ENCODE measurements around the gene ENTREP3. TPM values are rescaled to one million over a fixed set of nuclear protein-coding genes. Genes with fewer than 3 reads are reported as not detected.

The ENTREP3 gene
- total RNA-seq, 1 donor from 2014 or later, result 55.7 TPM

- Mint-ChIP-seq H3K36me3 (peaks cover 2% of the 10 kb centered on the region), H3K4me3 (no peak overlapping the region), H3K27me3 (no peaks in the 10 kb centered on the region), H3K4me1 (ENCODE audit: unreplicated experiment) (peaks cover 17% of the 10 kb centered on the region), H3K9me3 (no peaks in the 10 kb centered on the region), H3K27ac (no peak overlapping the region)
- DNase-seq (ENCODE audit: extremely low spot score, unreplicated experiment), result no peak
- TF ChIP-seq, protein P1, sequence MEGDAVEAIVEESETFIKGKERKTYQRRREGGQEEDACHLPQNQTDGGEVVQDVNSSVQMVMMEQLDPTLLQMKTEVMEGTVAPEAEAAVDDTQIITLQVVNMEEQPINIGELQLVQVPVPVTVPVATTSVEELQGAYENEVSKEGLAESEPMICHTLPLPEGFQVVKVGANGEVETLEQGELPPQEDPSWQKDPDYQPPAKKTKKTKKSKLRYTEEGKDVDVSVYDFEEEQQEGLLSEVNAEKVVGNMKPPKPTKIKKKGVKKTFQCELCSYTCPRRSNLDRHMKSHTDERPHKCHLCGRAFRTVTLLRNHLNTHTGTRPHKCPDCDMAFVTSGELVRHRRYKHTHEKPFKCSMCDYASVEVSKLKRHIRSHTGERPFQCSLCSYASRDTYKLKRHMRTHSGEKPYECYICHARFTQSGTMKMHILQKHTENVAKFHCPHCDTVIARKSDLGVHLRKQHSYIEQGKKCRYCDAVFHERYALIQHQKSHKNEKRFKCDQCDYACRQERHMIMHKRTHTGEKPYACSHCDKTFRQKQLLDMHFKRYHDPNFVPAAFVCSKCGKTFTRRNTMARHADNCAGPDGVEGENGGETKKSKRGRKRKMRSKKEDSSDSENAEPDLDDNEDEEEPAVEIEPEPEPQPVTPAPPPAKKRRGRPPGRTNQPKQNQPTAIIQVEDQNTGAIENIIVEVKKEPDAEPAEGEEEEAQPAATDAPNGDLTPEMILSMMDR (conservative IDR thresholded peaks at IDR 0.05), result no peak
Measured at GRCh38 chr1:155205035-155205434, 50.2 kb downstream of the ENTREP3 start.

GRCh38 chr1:155202731-155203515 is 52.4 kb downstream of the ENTREP3 start:
- TF ChIP-seq, protein P1 (conservative IDR thresholded peaks at IDR 0.05), result no peak
- Mint-ChIP-seq H3K9me3 (no peaks in the 10 kb centered on the region), H3K4me3 (no peak overlapping the region), H3K36me3 (peaks cover 9% of the 10 kb centered on the region), H3K4me1 (ENCODE audit: unreplicated experiment) (peaks cover 11% of the 10 kb centered on the region), H3K27ac (no peak overlapping the region), H3K27me3 (no peaks in the 10 kb centered on the region)
- no peak for DNase-seq (ENCODE audit: extremely low spot score, unreplicated experiment)

GRCh38 chr1:155202198-155202597 is 53.1 kb downstream of the ENTREP3 start:
- peaks cover 6% of the 10 kb centered on the region for H3K4me1 Mint-ChIP-seq (ENCODE audit: unreplicated experiment)
- no peaks in the 10 kb centered on the region for H3K9me3 Mint-ChIP-seq
- no peak overlapping the region for H3K27ac Mint-ChIP-seq
- H3K36me3 Mint-ChIP-seq, result peaks cover 13% of the 10 kb centered on the region
- TF ChIP-seq, protein P1 (conservative IDR thresholded peaks at IDR 0.05), result no peak
- H3K4me3 Mint-ChIP-seq, result no peak overlapping the region
- no peaks in the 10 kb centered on the region for H3K27me3 Mint-ChIP-seq
- no peak for DNase-seq (ENCODE audit: extremely low spot score, unreplicated experiment)

DNA sequence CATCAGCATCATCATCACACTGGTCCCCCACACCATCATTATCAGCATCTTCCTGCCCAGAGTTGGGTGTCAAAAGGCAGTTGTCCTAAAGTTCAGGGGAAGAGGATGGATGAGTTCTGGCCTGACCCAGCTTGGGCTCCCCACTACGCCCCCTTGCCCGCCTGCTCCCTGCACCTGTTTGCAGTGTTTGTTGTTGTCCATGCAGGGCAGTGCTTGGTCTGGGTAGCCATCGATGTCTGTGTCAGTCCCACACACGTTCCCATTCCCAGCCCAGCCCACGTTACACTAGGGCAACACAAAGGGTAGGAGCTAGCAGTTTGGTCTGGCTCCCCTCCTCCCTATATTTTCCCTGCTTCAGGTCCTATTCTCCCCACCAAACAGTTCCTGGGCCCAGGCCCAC is 54.4 kb downstream of the ENTREP3 start:
- no peak for DNase-seq (ENCODE audit: extremely low spot score, unreplicated experiment)
- Mint-ChIP-seq H3K27me3 (no peaks in the 10 kb centered on the region), H3K27ac (no peak overlapping the region), H3K4me1 (ENCODE audit: unreplicated experiment) (peaks cover 7% of the 10 kb centered on the region), H3K4me3 (no peak overlapping the region), H3K36me3 (peaks cover 13% of the 10 kb centered on the region), H3K9me3 (no peaks in the 10 kb centered on the region)
- TF ChIP-seq, protein P1 (conservative IDR thresholded peaks at IDR 0.05), result no peak

DNA sequence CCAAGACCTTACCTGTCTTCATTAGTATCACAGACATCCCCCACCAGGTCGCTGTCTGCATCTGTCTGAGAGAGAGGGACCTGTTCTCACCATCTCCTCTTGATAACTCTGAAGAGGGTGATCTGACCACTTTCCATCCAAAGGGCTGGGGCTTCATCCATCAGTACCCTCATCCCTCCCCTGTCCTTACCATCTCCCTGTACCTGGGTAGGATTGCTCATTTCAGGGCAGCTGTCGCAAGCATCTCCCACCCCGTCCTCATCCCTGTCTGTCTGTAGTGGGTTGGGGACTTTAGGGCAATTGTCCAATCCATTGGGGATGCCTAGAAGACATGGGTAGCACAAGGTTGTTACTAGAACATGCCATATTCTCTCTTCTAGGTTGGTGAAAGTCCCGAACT is 55.5 kb downstream of the ENTREP3 start:
- H3K27ac Mint-ChIP-seq, result no peak overlapping the region
- DNase-seq (ENCODE audit: extremely low spot score, unreplicated experiment), result no peak
- TF ChIP-seq, protein P1 (conservative IDR thresholded peaks at IDR 0.05), result no peak
- H3K36me3 Mint-ChIP-seq, result peaks cover 13% of the 10 kb centered on the region
- H3K27me3 Mint-ChIP-seq, result no peaks in the 10 kb centered on the region
- H3K4me3 Mint-ChIP-seq, result no peak overlapping the region
- H3K9me3 Mint-ChIP-seq, result no peaks in the 10 kb centered on the region
- peaks cover 15% of the 10 kb centered on the region for H3K4me1 Mint-ChIP-seq (ENCODE audit: unreplicated experiment)

All from type B pancreatic cell (in vitro differentiated cells).